IgD-negative memory B cell (primary cell): ENCODE results near the gene PCK1. TPM values are rescaled to one million over a fixed set of nuclear protein-coding genes. Genes with fewer than 3 reads are reported as not detected.
"Not testable (repeated sequence)": the region's sequence is repeated elsewhere in the genome, so short reads cannot be mapped to it uniquely, and the experiment has no call there.

Experiments
- H3K27ac Mint-ChIP-seq, 3 donors: one replicate each; pipeline ENCODE4 v1.8.0; 2020 to 2022; ENCODE audit warnings: mild to moderate bottlenecking in 3 of 3, mixed read lengths in 3 of 3, moderate library complexity in 1 of 3
- H3K27me3 Mint-ChIP-seq: one replicate; pipeline ENCODE4 v1.8.0; 2021; ENCODE audit warnings: mixed read lengths
- H3K36me3 Mint-ChIP-seq: one replicate; pipeline ENCODE4 v1.8.0; 2020; ENCODE audit warnings: mild to moderate bottlenecking, mixed read lengths
- H3K4me1 Mint-ChIP-seq, 3 donors: one replicate each; pipeline ENCODE4 v1.8.0; 2020 to 2022; ENCODE audit warnings: mixed read lengths in 3 of 3, mild to moderate bottlenecking in 1 of 3
- H3K4me3 Mint-ChIP-seq, 4 donors: one replicate each; pipeline ENCODE4 v1.8.0; 2020 to 2022; ENCODE audit warnings: mild to moderate bottlenecking in 4 of 4, mixed read lengths in 4 of 4, moderate library complexity in 3 of 4
- H3K9me3 Mint-ChIP-seq, 3 donors: one replicate each; pipeline ENCODE4 v1.8.0; 2020 to 2021; ENCODE audit warnings: mixed read lengths in 3 of 3, mild to moderate bottlenecking in 1 of 3
- polyA plus RNA-seq: library from polyadenylated mRNA; unstranded; fragments of 300-500 nt; fragmentation: Illumina TruSeq; gene quantifications from one replicate; pipeline ENCODE4 v1.2.3, GENCODE V29; 2021

The PCK1 gene
- polyA plus RNA-seq = not detected

GRCh38 chr20:57560554-57561355 lies at the start of gene PCK1:
TSS of gene PCK1 (plus strand) at chr20:57561110. CDS start at chr20:57561412, 302 bp downstream.
- no peaks in the 10 kb centered on the region for H3K4me1 Mint-ChIP-seq
- H3K27ac Mint-ChIP-seq = no peak within 1 kb of the TSS
- H3K27me3 Mint-ChIP-seq = peaks cover 17% of the 10 kb centered on the region
- no peaks in the 10 kb centered on the region for H3K36me3 Mint-ChIP-seq
- no peak within 1 kb of the TSS for H3K4me3 Mint-ChIP-seq
- no peaks in the 10 kb centered on the region for H3K9me3 Mint-ChIP-seq

GRCh38 chr20:57511709-57512108 lies 49.2 kb upstream of the PCK1 start:
- not testable (repeated sequence) for H3K4me3 Mint-ChIP-seq, H3K27me3 Mint-ChIP-seq, H3K4me1 Mint-ChIP-seq, H3K9me3 Mint-ChIP-seq, H3K36me3 Mint-ChIP-seq, H3K27ac Mint-ChIP-seq

DNA sequence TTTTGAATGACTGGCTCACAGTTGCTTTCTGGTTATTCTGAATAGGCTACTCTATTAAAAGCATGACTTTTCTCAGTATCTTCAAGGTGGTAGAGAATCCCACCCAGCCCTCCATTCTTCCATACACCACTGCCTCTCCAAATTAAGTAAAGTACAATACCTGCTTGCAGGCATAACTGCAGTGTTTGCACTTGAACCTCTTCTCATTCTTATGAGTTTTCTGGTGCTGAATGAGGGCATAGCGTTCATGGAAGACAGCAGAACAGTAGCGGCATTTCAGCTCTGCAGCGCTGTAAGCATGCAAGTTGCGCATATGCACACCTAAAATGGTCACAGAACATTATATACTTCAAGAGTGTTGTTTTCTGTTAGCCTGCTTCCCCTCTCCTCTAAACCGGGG lies 48.5 kb upstream of the PCK1 start:
- Mint-ChIP-seq H3K4me3 (no peak overlapping the region), H3K9me3 (no peaks in the 10 kb centered on the region), H3K36me3 (peaks cover 1% of the 10 kb centered on the region), H3K4me1 (no peaks in the 10 kb centered on the region), H3K27me3 (peaks cover 3% of the 10 kb centered on the region), H3K27ac (no peak overlapping the region)

- Mint-ChIP-seq H3K9me3 (no peaks in the 10 kb centered on the region), H3K27me3 (peaks cover 3% of the 10 kb centered on the region), H3K4me1 (no peaks in the 10 kb centered on the region), H3K4me3 (no peak overlapping the region), H3K36me3 (peaks cover 1% of the 10 kb centered on the region), H3K27ac (no peak overlapping the region)
Observed at GRCh38 chr20:57513199-57513598, 47.7 kb upstream of the PCK1 start.

- H3K27ac Mint-ChIP-seq = no peak overlapping the region
- H3K4me1 Mint-ChIP-seq = no peaks in the 10 kb centered on the region
- H3K27me3 Mint-ChIP-seq = peaks cover 3% of the 10 kb centered on the region
- peaks cover 1% of the 10 kb centered on the region for H3K36me3 Mint-ChIP-seq
- H3K4me3 Mint-ChIP-seq = no peak overlapping the region
- H3K9me3 Mint-ChIP-seq = no peaks in the 10 kb centered on the region
Observed at GRCh38 chr20:57514273-57514751, 46.6 kb upstream of the PCK1 start.

GRCh38 chr20:57517904-57518303 lies 43.0 kb upstream of the PCK1 start:
- Mint-ChIP-seq H3K27ac (no peak overlapping the region), H3K9me3 (no peaks in the 10 kb centered on the region), H3K4me3 (no peak overlapping the region), H3K27me3 (no peaks in the 10 kb centered on the region), H3K4me1 (no peaks in the 10 kb centered on the region), H3K36me3 (no peaks in the 10 kb centered on the region)

- peaks cover 0 to 3% (median 0%) of the 10 kb centered on the region in 3 donors for H3K4me1 Mint-ChIP-seq
- H3K27me3 Mint-ChIP-seq = no peaks in the 10 kb centered on the region
- no peaks in the 10 kb centered on the region for H3K9me3 Mint-ChIP-seq
- no peak overlapping the region for H3K4me3 Mint-ChIP-seq
- no peak overlapping the region for H3K27ac Mint-ChIP-seq
- H3K36me3 Mint-ChIP-seq = no peaks in the 10 kb centered on the region
Observed at GRCh38 chr20:57522380-57523140, 38.4 kb upstream of the PCK1 start.

DNA sequence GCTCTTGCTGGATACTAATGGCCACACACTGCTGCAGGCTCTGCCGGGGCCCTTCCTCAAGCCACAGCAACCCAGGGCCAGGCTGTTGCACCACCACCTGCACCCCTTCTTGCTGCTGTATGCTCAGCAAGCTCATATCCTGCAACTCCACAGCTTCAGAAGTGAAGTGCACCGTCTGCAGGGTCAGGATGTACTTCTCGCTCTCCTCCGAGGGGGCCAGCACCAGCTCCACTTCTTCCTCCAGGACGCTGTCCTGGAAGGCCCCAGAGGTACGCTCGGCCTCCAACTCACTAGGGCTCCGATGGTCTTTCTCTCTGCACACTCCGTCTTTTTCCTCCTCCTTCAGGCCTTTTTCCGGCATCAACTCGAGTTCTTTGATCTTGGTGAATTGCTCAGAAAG lies 37.1 kb upstream of the PCK1 start:
- H3K4me3 Mint-ChIP-seq = no peak overlapping the region
- no peaks in the 10 kb centered on the region for H3K36me3 Mint-ChIP-seq
- no peaks in the 10 kb centered on the region for H3K27me3 Mint-ChIP-seq
- H3K4me1 Mint-ChIP-seq = peaks cover 0 to 3% (median 0%) of the 10 kb centered on the region in 3 donors
- H3K9me3 Mint-ChIP-seq = no peaks in the 10 kb centered on the region
- no peak overlapping the region for H3K27ac Mint-ChIP-seq

DNA sequence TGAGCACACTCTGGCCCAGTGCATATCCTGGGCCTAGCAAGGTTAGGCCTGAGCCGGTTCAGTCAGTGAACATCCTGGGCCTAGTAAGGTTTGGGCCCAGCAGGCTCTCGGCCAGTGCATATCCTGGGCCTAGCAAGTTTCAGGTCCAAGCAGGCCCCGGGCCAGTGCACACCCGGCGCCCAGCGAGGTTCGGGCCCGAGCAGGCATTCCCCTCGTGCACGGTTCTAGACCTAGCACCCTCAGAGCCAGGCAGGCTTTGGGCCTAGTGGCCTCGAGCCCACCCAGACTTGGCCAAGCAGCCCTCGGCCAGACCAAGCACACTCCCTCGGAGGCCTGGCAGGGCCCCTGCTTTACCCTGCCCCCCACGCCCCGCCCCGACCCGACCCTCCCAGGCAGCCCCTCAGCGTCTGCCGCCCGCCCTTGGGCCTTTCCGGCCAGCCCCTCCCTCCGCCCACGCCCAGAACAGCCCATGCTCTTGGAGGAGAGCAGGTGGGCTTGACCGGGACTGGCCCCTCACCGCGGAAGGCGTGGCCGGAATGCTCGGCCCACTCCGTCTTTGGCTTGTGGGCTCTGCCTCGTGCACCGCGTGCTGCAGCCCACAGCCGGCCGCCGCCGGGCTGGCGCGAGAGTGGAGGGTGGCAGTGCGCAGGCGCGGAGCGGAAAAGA lies 36.3 kb upstream of the PCK1 start, which contains the start of gene CTCFL:
Gene CTCFL, minus strand, starts transcription at position 630 of the 666 bp plus-strand sequence. CDS start 935 bp downstream, outside the sequence.
- H3K27me3 Mint-ChIP-seq = no peaks in the 10 kb centered on the region
- no peaks in the 10 kb centered on the region for H3K9me3 Mint-ChIP-seq

GRCh38 chr20:57525328-57526086 lies 35.4 kb upstream of the PCK1 start:
- Mint-ChIP-seq H3K36me3 (no peaks in the 10 kb centered on the region), H3K27me3 (no peaks in the 10 kb centered on the region)

More for the DNA sequence above, 36.3 kb upstream of the PCK1 start, which contains the start of gene CTCFL:
- peaks cover 0 to 3% (median 0%) of the 10 kb centered on the region in 3 donors for H3K4me1 Mint-ChIP-seq
- H3K27ac Mint-ChIP-seq = no peak within 1 kb of the TSS
- H3K4me3 Mint-ChIP-seq = no peak within 1 kb of the TSS
- no peaks in the 10 kb centered on the region for H3K36me3 Mint-ChIP-seq

GRCh38 chr20:57526087-57526884 lies 34.6 kb upstream of the PCK1 start:
- Mint-ChIP-seq H3K9me3 (no peaks in the 10 kb centered on the region), H3K4me3 (no peak overlapping the region), H3K27me3 (no peaks in the 10 kb centered on the region), H3K27ac (no peak overlapping the region), H3K4me1 (peaks cover 0 to 3% (median 0%) of the 10 kb centered on the region in 3 donors), H3K36me3 (no peaks in the 10 kb centered on the region)

More at GRCh38 chr20:57525328-57526086, 35.4 kb upstream of the PCK1 start:
- Mint-ChIP-seq H3K27ac (no peak overlapping the region), H3K4me1 (peaks cover 0 to 3% (median 0%) of the 10 kb centered on the region in 3 donors), H3K4me3 (no peak overlapping the region), H3K9me3 (no peaks in the 10 kb centered on the region)

DNA sequence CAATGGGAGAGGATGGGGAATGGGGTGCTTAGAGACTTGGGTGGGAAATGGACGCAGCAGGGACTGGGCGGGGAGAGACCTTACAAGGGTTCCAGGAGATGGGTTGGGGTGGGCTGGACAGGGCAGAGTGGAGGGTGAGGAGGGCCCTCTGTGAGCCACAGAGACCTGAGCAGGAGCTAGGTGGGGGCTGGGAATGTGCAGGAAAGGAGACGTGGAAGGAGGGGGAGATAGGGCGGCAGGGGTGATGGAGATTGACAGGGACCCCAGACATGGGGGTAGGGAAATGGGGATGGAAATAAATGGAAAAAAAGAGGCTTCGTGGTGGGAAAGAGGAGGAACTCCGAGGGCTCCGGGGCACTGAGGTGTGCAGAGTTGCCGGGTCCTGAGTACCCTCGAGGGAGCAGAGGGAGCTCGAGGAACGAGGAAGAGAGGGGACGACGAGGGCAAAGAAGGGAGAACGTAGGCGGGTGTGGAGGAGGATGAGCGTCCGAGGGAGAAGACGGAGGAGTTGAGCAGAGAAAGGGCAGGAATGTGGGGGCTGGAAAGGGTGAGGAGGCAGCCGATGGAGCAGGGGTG lies 33.9 kb upstream of the PCK1 start:
- no peaks in the 10 kb centered on the region for H3K9me3 Mint-ChIP-seq
- H3K27ac Mint-ChIP-seq = no peak overlapping the region
- peaks cover 0 to 3% (median 0%) of the 10 kb centered on the region in 3 donors for H3K4me1 Mint-ChIP-seq
- H3K36me3 Mint-ChIP-seq = no peaks in the 10 kb centered on the region
- H3K4me3 Mint-ChIP-seq = no peak overlapping the region
- H3K27me3 Mint-ChIP-seq = no peaks in the 10 kb centered on the region

DNA sequence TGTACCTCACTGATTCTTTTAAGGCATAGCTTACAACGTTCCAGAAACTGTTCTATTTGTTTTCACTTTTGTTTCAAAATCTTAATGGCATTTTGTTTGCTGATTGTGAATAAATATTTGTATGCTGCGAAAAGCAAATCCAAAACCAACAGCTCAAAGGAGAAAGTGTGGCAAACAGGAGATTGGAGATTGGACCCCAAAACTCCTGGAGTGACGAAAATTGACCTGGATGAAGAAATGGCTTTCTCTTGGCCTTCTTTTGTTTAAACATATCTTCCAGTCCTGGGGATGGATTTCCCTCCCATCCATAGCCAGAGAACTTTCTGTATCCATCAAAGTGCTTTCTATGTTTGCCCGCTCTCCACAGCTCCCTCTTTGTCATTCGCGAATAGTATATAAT lies 33.2 kb upstream of the PCK1 start:
- no peaks in the 10 kb centered on the region for H3K9me3 Mint-ChIP-seq
- no peaks in the 10 kb centered on the region for H3K27me3 Mint-ChIP-seq
- H3K4me1 Mint-ChIP-seq = peaks cover 0 to 3% (median 0%) of the 10 kb centered on the region in 3 donors
- H3K27ac Mint-ChIP-seq = no peak overlapping the region
- no peaks in the 10 kb centered on the region for H3K36me3 Mint-ChIP-seq
- H3K4me3 Mint-ChIP-seq = no peak overlapping the region
